A549 (cell line): Measurements from ENCODE around the gene UBTD1.

Experiments
- CEBPB ChIP-seq, 2 experiments: fragments of >200 bp in 1 of 2; sonication (Bioruptor Twin) in 1 of 2; formaldehyde crosslinking in 1 of 2; IDR thresholded peaks; 2 replicates each; pipeline ENCODE4 v1.6.1; 2012 to 2016
- CHD2 ChIP-seq: fragments of 150-350 bp; IDR thresholded peaks from 2 replicates; pipeline ENCODE4 v1.6.1; 2014; ENCODE audit warnings: low read length; ENCODE audit not compliant: partially characterized antibody
- JUNB ChIP-seq: fragments of >200 bp; sonication (Bioruptor Twin); formaldehyde crosslinking; IDR thresholded peaks from 2 replicates; pipeline ENCODE4 v1.6.1; 2016
- MAFK ChIP-seq: fragments of 450-650 bp; IDR thresholded peaks from 2 replicates; pipeline ENCODE4 v1.6.1; 2014; ENCODE audit not compliant: partially characterized antibody
- POLR2A ChIP-seq: IDR thresholded peaks from 2 replicates; pipeline ENCODE4 v1.6.1; 2012; ENCODE audit warnings: mild to moderate bottlenecking, low read length
- RARB ChIP-seq: fragments of 250-450 bp; sonication (Bioruptor Pico); IDR thresholded peaks from 2 replicates; pipeline ENCODE4 v1.8.0; 2021; ENCODE audit warnings: mild to moderate bottlenecking, moderate library complexity
- TF ChIP-seq, protein P1 (sequence below): fragments of 200-600 bp; sonication (generic); IDR thresholded peaks from 2 replicates; pipeline ENCODE4 v1.6.1; 2016; ENCODE audit warnings: antibody characterized with exemption, mild to moderate bottlenecking, moderate library complexity
- TF ChIP-seq, protein P2 (sequence below): fragments of >200 bp; sonication (Bioruptor Twin); formaldehyde crosslinking; IDR thresholded peaks from 3 replicates; pipeline ENCODE4 v1.5.1; 2016

DNA sequence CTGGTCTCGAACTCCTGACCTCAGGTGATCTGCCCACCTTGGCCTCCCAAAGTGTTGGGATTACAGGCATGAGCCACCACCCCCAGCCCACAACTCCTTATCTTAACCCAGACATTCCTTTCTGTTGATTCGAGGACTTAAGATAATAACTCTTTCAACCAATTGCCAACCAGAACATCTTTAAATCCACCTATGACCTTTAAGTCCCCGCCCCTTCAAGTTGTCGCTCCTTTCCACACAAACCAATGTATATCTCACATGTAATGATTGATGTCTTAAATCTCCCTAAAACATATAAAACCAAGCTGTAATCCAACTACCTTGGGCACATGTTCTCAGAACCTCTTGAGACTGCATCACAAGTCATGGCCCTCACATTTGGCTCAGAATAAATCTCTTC, 66.1 kb downstream of the UBTD1 start:
- TF ChIP-seq, protein P1, sequence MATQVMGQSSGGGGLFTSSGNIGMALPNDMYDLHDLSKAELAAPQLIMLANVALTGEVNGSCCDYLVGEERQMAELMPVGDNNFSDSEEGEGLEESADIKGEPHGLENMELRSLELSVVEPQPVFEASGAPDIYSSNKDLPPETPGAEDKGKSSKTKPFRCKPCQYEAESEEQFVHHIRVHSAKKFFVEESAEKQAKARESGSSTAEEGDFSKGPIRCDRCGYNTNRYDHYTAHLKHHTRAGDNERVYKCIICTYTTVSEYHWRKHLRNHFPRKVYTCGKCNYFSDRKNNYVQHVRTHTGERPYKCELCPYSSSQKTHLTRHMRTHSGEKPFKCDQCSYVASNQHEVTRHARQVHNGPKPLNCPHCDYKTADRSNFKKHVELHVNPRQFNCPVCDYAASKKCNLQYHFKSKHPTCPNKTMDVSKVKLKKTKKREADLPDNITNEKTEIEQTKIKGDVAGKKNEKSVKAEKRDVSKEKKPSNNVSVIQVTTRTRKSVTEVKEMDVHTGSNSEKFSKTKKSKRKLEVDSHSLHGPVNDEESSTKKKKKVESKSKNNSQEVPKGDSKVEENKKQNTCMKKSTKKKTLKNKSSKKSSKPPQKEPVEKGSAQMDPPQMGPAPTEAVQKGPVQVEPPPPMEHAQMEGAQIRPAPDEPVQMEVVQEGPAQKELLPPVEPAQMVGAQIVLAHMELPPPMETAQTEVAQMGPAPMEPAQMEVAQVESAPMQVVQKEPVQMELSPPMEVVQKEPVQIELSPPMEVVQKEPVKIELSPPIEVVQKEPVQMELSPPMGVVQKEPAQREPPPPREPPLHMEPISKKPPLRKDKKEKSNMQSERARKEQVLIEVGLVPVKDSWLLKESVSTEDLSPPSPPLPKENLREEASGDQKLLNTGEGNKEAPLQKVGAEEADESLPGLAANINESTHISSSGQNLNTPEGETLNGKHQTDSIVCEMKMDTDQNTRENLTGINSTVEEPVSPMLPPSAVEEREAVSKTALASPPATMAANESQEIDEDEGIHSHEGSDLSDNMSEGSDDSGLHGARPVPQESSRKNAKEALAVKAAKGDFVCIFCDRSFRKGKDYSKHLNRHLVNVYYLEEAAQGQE, result no peak
- TF ChIP-seq, protein P2, sequence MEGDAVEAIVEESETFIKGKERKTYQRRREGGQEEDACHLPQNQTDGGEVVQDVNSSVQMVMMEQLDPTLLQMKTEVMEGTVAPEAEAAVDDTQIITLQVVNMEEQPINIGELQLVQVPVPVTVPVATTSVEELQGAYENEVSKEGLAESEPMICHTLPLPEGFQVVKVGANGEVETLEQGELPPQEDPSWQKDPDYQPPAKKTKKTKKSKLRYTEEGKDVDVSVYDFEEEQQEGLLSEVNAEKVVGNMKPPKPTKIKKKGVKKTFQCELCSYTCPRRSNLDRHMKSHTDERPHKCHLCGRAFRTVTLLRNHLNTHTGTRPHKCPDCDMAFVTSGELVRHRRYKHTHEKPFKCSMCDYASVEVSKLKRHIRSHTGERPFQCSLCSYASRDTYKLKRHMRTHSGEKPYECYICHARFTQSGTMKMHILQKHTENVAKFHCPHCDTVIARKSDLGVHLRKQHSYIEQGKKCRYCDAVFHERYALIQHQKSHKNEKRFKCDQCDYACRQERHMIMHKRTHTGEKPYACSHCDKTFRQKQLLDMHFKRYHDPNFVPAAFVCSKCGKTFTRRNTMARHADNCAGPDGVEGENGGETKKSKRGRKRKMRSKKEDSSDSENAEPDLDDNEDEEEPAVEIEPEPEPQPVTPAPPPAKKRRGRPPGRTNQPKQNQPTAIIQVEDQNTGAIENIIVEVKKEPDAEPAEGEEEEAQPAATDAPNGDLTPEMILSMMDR, result no peak
- TF ChIP-seq POLR2A (no peak), JUNB (no peak), CHD2 (no peak), MAFK (no peak), CEBPB (IDR thresholded peaks at IDR 0.05) (no peak), RARB (CRISPR knock-in tag) (no peak)
